ENCODE data around the gene MYBPC2. TPM values are rescaled to one million over a fixed set of nuclear protein-coding genes. Genes with fewer than 3 reads are reported as not detected.
A peak's percentile ranks its signal among the peaks of the same experiment; 100 is the strongest.

MYBPC2 gene
- total RNA-seq, 1 experiment from 2014 or later: 0.18 TPM

- in situ Hi-C loops (cut with HindIII; ENCODE audit: low pct_unique_long_range_greater_than_20kb, low sequenced_read_pairs) (no loop called here), intact Hi-C loops (cut with micrococcal nuclease; ENCODE audit: unreplicated experiment) (no loop called here)
- no peak overlapping the region for H3K4me3 ChIP-seq (ENCODE audit: low read depth in 2 of 2, low read length in 2 of 2)
- H3K27me3 ChIP-seq (ENCODE audit: control insufficient read depth, insufficient read depth, low read length): no peaks in the 10 kb centered on the region
- TF ChIP-seq TCF7L2 (IDR thresholded peaks at IDR 0.05; ENCODE audit: low read depth, low read length) (no peak), CTCF (IDR thresholded peaks at IDR 0.05) (no peak)
- TF ChIP-seq, protein P1, sequence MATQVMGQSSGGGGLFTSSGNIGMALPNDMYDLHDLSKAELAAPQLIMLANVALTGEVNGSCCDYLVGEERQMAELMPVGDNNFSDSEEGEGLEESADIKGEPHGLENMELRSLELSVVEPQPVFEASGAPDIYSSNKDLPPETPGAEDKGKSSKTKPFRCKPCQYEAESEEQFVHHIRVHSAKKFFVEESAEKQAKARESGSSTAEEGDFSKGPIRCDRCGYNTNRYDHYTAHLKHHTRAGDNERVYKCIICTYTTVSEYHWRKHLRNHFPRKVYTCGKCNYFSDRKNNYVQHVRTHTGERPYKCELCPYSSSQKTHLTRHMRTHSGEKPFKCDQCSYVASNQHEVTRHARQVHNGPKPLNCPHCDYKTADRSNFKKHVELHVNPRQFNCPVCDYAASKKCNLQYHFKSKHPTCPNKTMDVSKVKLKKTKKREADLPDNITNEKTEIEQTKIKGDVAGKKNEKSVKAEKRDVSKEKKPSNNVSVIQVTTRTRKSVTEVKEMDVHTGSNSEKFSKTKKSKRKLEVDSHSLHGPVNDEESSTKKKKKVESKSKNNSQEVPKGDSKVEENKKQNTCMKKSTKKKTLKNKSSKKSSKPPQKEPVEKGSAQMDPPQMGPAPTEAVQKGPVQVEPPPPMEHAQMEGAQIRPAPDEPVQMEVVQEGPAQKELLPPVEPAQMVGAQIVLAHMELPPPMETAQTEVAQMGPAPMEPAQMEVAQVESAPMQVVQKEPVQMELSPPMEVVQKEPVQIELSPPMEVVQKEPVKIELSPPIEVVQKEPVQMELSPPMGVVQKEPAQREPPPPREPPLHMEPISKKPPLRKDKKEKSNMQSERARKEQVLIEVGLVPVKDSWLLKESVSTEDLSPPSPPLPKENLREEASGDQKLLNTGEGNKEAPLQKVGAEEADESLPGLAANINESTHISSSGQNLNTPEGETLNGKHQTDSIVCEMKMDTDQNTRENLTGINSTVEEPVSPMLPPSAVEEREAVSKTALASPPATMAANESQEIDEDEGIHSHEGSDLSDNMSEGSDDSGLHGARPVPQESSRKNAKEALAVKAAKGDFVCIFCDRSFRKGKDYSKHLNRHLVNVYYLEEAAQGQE (IDR thresholded peaks at IDR 0.05; ENCODE audit: insufficient read depth in 1 of 2, low read depth in 2 of 2, low read length in 1 of 2): no peak
- no TSS peak for BruUV-seq (replicated peaks)
- H3K36me3 ChIP-seq (ENCODE audit: control insufficient read depth, insufficient read depth, low read length): no peaks in the 10 kb centered on the region
- POLR2A ChIA-PET: no interaction called here
- ATAC-seq (no peak), DNase-seq (ENCODE audit: low read depth, low spot score) (no peak)
- peaks cover 6% of the 10 kb centered on the region for H3K4me1 ChIP-seq (ENCODE audit: control insufficient read depth, insufficient read depth, low read length)
- no peak overlapping the region for H3K27ac ChIP-seq (ENCODE audit: low read length)
- CTCF ChIA-PET: no interaction called here
- no peaks in the 10 kb centered on the region for H3K9me3 ChIP-seq (ENCODE audit: control insufficient read depth, insufficient read depth, low read depth, low read length)
Measured at GRCh38 chr19:50498219-50499056, 65.7 kb downstream of the MYBPC2 start.

DNA sequence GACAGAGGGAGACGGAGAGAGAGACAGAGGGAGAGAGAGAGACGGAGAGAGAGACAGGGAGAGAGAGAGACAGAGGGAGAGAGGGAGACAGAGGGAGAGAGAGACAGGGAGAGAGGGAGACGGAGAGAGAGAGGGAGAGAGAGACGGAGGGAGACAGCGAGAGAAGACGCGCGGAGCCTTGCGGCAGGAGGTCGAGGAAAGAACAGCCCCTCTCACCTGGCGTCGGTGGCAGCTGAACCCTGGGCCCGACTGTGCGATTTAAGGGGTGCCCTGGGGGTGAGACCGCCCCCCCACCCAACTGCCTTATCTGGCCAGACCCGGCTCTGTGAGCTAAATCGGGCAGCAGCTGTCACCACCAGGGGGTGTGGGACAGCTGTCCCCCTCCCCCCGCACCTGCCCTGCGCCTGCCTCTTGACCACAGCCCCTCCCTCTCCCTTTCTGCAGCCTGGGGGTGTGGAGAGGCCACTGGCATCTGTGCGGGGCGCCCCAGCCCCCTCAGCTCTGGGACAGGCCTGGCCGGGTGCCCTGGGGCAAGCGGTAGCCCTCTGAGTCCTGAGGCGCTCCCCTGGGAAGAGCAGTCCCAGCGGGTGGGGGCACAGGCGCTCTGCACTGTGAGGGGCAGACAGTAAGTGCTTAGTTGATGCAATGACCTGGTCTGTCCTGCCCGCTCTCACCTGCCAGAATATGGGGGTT lies 67.5 kb downstream of the MYBPC2 start:
- ATAC-seq (peak; percentile 57), DNase-seq (ENCODE audit: low read depth, low spot score) (no peak)
- Histone ChIP-seq H3K4me1 (ENCODE audit: control insufficient read depth, insufficient read depth, low read length) (peaks cover 6% of the 10 kb centered on the region), H3K27me3 (ENCODE audit: control insufficient read depth, insufficient read depth, low read length) (no peaks in the 10 kb centered on the region), H3K36me3 (ENCODE audit: control insufficient read depth, insufficient read depth, low read length) (no peaks in the 10 kb centered on the region), H3K9me3 (ENCODE audit: control insufficient read depth, insufficient read depth, low read depth, low read length) (no peaks in the 10 kb centered on the region), H3K4me3 (ENCODE audit: low read depth in 2 of 2, low read length in 2 of 2) (no peak overlapping the region), H3K27ac (ENCODE audit: low read length) (no peak overlapping the region)
- in situ Hi-C loops (cut with HindIII; ENCODE audit: low pct_unique_long_range_greater_than_20kb, low sequenced_read_pairs): no loop called here
- TF ChIP-seq CTCF (IDR thresholded peaks at IDR 0.05) (no peak), SIN3A (IDR thresholded peaks at IDR 0.05; ENCODE audit: borderline replicate concordance, insufficient read depth, low read depth, low read length) (no peak), TCF7L2 (IDR thresholded peaks at IDR 0.05; ENCODE audit: low read depth, low read length) (no peak), POLR2AphosphoS5 (IDR thresholded peaks at IDR 0.05; ENCODE audit: low read depth, low read length) (no peak)
- TF ChIP-seq, protein P1 (IDR thresholded peaks at IDR 0.05; ENCODE audit: insufficient read depth in 1 of 2, low read depth in 2 of 2, low read length in 1 of 2): no peak
- POLR2A ChIA-PET: no interaction called here
- intact Hi-C loops (cut with micrococcal nuclease; ENCODE audit: unreplicated experiment): no loop called here
- CTCF ChIA-PET: no interaction called here
- no TSS peak for BruUV-seq (replicated peaks)
